ENCODE results near the gene STXBP6.

Gene STXBP6

GRCh38 chr14:24802236-24802635 is 247.7 kb downstream of the STXBP6 start:
- no peak for TF ChIP-seq JUND (IDR thresholded peaks at IDR 0.05; ENCODE audit: low read depth)
- no peak for DNase-seq (ENCODE audit: low read depth in 1 of 2, low spot score in 1 of 2)
- in situ Hi-C loops (cut with HindIII; ENCODE audit: low pct_unique_long_range_greater_than_20kb, low sequenced_read_pairs): no loop called here

DNA sequence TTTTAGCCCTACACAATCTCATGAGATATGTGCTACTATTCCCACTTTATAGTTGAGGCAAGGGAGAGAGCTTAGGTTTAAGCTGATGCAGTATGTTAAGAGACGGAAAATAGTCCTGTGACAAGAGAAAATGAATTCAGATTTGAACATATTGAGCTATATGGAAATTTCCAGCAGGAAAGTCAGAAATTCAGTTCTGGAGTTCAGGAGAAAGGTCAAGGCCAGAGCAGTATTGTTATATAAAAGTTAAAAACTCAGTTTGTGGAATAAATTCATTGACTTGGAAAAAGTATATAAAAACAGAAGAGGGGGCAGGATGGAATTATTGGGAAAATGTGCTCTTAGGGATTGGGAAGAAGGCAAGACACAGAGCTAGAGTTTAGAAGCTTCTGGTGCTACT is 248.9 kb downstream of the STXBP6 start:
- TF ChIP-seq JUND (IDR thresholded peaks at IDR 0.05; ENCODE audit: low read depth): no peak
- no peak for DNase-seq (ENCODE audit: low read depth in 1 of 2, low spot score in 1 of 2)
- in situ Hi-C loops (cut with HindIII; ENCODE audit: low pct_unique_long_range_greater_than_20kb, low sequenced_read_pairs): no loop called here

DNA sequence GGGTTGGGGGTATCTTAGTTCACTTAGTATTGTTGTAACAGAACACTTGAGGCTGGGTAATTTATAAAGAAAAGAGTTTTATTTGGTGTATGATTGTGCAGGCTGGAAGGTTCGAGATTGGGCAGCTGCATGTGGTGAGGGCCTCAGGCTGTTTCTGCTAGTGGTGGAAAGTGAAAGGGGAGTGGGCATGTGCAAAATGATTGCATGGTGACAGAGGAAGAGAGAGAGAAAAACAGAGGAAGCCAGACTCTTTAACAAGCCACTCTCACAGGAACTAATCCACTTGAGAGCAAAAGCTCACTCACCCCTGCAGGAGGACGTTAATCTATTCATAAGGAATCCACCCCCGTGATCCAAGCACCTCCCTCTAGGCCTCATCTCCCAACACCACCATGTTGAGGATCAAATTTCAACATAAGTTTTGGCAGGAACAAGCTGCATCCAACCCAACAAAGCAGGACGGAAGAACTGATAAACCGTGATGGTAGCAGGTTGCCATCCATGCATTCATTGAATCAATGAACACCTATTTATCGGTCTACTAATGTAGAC is 251.0 kb downstream of the STXBP6 start:
- TF ChIP-seq JUND (IDR thresholded peaks at IDR 0.05; ENCODE audit: low read depth): no peak
- no peak for DNase-seq (ENCODE audit: low read depth in 1 of 2, low spot score in 1 of 2)
- in situ Hi-C loops (cut with HindIII; ENCODE audit: low pct_unique_long_range_greater_than_20kb, low sequenced_read_pairs): no loop called here

GRCh38 chr14:24795406-24795805 is 254.5 kb downstream of the STXBP6 start:
- in situ Hi-C loops (cut with HindIII; ENCODE audit: low pct_unique_long_range_greater_than_20kb, low sequenced_read_pairs): no loop called here
- DNase-seq (ENCODE audit: low read depth in 1 of 2, low spot score in 1 of 2): no peak
- TF ChIP-seq JUND (IDR thresholded peaks at IDR 0.05; ENCODE audit: low read depth): no peak

DNA sequence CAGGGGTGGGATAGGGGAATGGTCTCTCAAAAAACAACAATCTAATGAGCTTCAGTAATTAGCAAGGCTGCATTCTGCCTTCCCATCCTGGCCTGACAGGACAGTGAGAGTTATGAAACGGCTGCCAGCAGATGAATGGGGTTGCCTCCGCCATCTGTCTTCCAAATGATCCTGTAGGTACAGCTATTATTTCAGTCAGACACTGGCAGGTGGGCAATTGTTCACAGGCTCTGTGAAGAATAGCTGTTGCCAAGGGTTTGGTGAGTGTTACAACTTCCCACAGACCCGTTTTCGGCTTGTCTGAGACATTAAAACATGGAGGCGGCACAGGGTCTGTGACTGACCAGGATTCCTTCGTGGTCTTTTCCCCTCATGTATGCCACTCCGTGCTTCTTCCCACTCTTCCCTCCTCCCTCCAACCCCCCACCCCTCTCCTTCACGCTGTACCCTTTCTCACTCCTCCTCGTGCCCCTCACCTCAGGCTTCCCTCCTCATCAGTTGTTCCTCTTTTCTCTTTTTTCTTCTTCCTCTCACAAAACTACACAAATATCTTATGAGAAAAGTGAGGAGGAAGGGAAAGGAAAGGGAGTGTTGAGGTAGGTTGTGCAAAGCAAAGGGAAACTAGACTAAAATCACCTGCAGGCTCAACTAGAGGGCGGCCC is 255.2 kb downstream of the STXBP6 start:
- no peak for TF ChIP-seq JUND (IDR thresholded peaks at IDR 0.05; ENCODE audit: low read depth)
- in situ Hi-C loops (cut with HindIII; ENCODE audit: low pct_unique_long_range_greater_than_20kb, low sequenced_read_pairs): no loop called here

DNA sequence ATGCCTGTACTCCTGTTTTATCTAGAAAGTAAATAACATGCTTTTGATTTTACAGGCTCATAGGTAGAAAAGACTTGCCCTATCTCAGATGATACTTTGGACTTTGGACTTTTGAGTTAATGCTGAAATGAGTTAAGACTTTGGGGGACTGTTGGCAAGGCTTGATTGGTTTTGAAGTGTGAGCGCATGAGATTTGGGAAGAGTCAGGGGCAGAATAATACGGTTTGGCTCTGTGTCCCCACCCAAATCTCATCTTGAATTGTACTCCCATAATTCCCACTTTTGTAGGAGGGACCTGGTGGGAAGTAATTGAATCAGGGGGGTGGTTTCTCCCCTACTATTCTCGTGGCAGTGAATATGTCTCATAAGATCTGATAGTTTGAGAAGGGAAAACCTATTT is 259.8 kb downstream of the STXBP6 start:
- in situ Hi-C loops (cut with HindIII; ENCODE audit: low pct_unique_long_range_greater_than_20kb, low sequenced_read_pairs): no loop called here
- TF ChIP-seq JUND (IDR thresholded peaks at IDR 0.05; ENCODE audit: low read depth): no peak
- DNase-seq (ENCODE audit: low read depth in 1 of 2, low spot score in 1 of 2): no peak

More for the DNA sequence above, 255.2 kb downstream of the STXBP6 start:
- DNase-seq (ENCODE audit: low read depth in 1 of 2, low spot score in 1 of 2): no peak

GRCh38 chr14:24789378-24789884 is 260.5 kb downstream of the STXBP6 start:
- in situ Hi-C loops (cut with HindIII; ENCODE audit: low pct_unique_long_range_greater_than_20kb, low sequenced_read_pairs): no loop called here
- no peak for DNase-seq (ENCODE audit: low read depth in 1 of 2, low spot score in 1 of 2)

GRCh38 chr14:24785698-24786097 is 264.2 kb downstream of the STXBP6 start:
- no peak for DNase-seq (ENCODE audit: low read depth in 1 of 2, low spot score in 1 of 2)
- TF ChIP-seq JUND (IDR thresholded peaks at IDR 0.05; ENCODE audit: low read depth): no peak
- in situ Hi-C loops (cut with HindIII; ENCODE audit: low pct_unique_long_range_greater_than_20kb, low sequenced_read_pairs): no loop called here

More at GRCh38 chr14:24789378-24789884, 260.5 kb downstream of the STXBP6 start:
- no peak for TF ChIP-seq JUND (IDR thresholded peaks at IDR 0.05; ENCODE audit: low read depth)

- no peak for DNase-seq (ENCODE audit: low read depth in 1 of 2, low spot score in 1 of 2)
- in situ Hi-C loops (cut with HindIII; ENCODE audit: low pct_unique_long_range_greater_than_20kb, low sequenced_read_pairs): no loop called here
- no peak for TF ChIP-seq JUND (IDR thresholded peaks at IDR 0.05; ENCODE audit: low read depth)
These were observed 265.0 kb downstream of the STXBP6 start for GRCh38 chr14:24784981-24785380.

DNA sequence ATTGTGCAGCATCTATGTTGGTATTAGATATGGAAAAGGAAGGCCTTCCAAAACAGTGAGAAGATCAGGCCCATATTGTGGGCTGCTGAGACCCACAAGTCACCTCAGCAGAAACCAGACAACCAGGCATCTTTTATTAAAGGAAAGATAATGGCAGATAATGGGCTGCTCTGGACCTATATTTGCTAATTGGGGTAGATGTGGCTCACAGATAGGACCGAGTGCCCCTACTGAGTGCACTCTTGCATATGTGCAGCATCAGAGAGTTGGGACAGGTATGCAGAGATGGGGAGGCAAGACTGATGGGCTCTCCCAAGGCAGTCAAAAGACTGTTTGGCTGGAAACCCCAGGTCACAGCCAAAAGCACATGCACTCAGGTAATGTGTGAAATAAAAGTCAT is 266.2 kb downstream of the STXBP6 start:
- no peak for TF ChIP-seq JUND (IDR thresholded peaks at IDR 0.05; ENCODE audit: low read depth)
- in situ Hi-C loops (cut with HindIII; ENCODE audit: low pct_unique_long_range_greater_than_20kb, low sequenced_read_pairs): no loop called here
- no peak for DNase-seq (ENCODE audit: low read depth in 1 of 2, low spot score in 1 of 2)

DNA sequence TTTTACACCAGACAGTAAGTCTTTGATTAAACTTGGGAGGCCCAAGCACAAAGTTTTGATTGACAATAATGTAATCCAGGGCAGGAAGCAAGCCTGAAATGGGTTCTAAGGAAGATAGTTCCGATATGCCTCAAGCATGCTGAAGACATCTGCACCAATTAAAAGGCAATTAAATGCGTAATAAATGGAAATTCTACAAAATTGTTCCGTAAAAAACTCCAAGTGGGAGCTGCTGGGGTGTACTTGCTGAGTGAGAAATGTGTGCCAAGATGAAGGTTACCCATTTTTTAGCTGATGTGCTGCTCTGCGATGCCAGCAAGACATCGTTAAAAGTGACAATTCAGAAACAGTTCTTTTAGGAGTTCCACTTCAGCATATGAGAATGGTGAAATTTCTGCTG is 269.7 kb downstream of the STXBP6 start:
- no peak for DNase-seq (ENCODE audit: low read depth in 1 of 2, low spot score in 1 of 2)
- in situ Hi-C loops (cut with HindIII; ENCODE audit: low pct_unique_long_range_greater_than_20kb, low sequenced_read_pairs): no loop called here
- no peak for TF ChIP-seq JUND (IDR thresholded peaks at IDR 0.05; ENCODE audit: low read depth)

- no peak for DNase-seq (ENCODE audit: low read depth in 1 of 2, low spot score in 1 of 2)
- in situ Hi-C loops (cut with HindIII; ENCODE audit: low pct_unique_long_range_greater_than_20kb, low sequenced_read_pairs): no loop called here
- TF ChIP-seq JUND (IDR thresholded peaks at IDR 0.05; ENCODE audit: low read depth): no peak
These were observed 272.3 kb downstream of the STXBP6 start for GRCh38 chr14:24777678-24778077.

DNA sequence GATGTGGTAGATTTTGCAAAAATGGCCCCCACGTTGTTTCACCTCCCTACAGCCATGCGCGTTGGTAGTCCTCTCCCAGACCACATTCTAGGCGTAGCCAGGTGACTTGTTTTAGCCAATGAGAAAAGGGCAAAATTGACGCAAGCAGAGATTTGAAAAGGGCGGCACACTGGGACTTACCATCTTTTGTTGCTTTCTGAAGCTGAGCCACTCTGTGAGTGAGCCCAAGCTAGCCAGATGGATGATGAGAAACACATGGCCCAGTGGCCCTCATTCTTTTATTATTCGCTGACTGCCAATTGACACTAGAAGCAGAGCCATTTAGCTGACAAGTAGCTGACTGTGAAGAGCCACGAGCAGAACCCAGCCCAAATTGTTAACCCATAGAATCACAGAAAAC is 274.0 kb downstream of the STXBP6 start:
- in situ Hi-C loops (cut with HindIII; ENCODE audit: low pct_unique_long_range_greater_than_20kb, low sequenced_read_pairs): no loop called here
- TF ChIP-seq JUND (IDR thresholded peaks at IDR 0.05; ENCODE audit: low read depth): no peak
- DNase-seq (ENCODE audit: low read depth in 1 of 2, low spot score in 1 of 2): peak in 1 of 2 experiments; percentile 1
